Endothelial cell (in vitro differentiated cells): ENCODE measurements around the gene KANSL1L. TPM values are rescaled to one million over a fixed set of nuclear protein-coding genes. Genes with fewer than 3 reads are reported as not detected.

Experiments used
- DNase-seq: peaks from one replicate; pipeline ENCODE4 v3.0.0; 2021; ENCODE audit warnings: low spot score
- H3K27ac Mint-ChIP-seq: one replicate; pipeline ENCODE4 v1.8.0; 2021; ENCODE audit warnings: mixed read lengths, inconsistent platforms; ENCODE audit not compliant: unreplicated experiment
- H3K27me3 Mint-ChIP-seq: one replicate; pipeline ENCODE4 v1.8.0; 2021; ENCODE audit warnings: mild to moderate bottlenecking, moderate library complexity, mixed read lengths, inconsistent platforms; ENCODE audit not compliant: unreplicated experiment
- H3K36me3 Mint-ChIP-seq: one replicate; pipeline ENCODE4 v1.8.0; 2021; ENCODE audit warnings: mild to moderate bottlenecking, low read depth, mixed read lengths, inconsistent platforms; ENCODE audit not compliant: unreplicated experiment
- H3K4me1 Mint-ChIP-seq: one replicate; pipeline ENCODE4 v1.8.0; 2021; ENCODE audit warnings: mild to moderate bottlenecking, mixed read lengths, inconsistent platforms; ENCODE audit not compliant: unreplicated experiment
- H3K4me3 Mint-ChIP-seq: one replicate; pipeline ENCODE4 v1.8.0; 2021; ENCODE audit warnings: mild to moderate bottlenecking, mixed read lengths, inconsistent platforms; ENCODE audit not compliant: unreplicated experiment
- H3K9me3 Mint-ChIP-seq: one replicate; pipeline ENCODE4 v1.8.0; 2021; ENCODE audit warnings: mixed read lengths, inconsistent platforms; ENCODE audit not compliant: unreplicated experiment
- CTCF ChIP-seq: fragments of 200-600 bp; sonication (generic); IDR thresholded peaks from one replicate; pipeline ENCODE4 v1.5.0; 2021; ENCODE audit warnings: antibody characterized with exemption; ENCODE audit not compliant: unreplicated experiment
- total RNA-seq: library from RNA; stranded (reverse); fragmentation: NEBNext Ultra II Directional; extraction: Animal tissue kit (Norgen Biotek cat#: 25700); gene quantifications from one replicate; pipeline ENCODE4 v1.2.1, GENCODE V29; 2021; ENCODE audit not compliant: unreplicated experiment

The KANSL1L gene
- total RNA-seq, 1 donor from 2014 or later = 13.0 TPM

GRCh38 chr2:210162466-210163124 is 8.6 kb downstream of the KANSL1L start:
- Mint-ChIP-seq H3K27me3 (no peaks in the 10 kb centered on the region), H3K9me3 (no peaks in the 10 kb centered on the region), H3K27ac (no peak overlapping the region), H3K4me1 (peaks cover 6% of the 10 kb centered on the region), H3K4me3 (no peak overlapping the region), H3K36me3 (no peaks in the 10 kb centered on the region)
- DNase-seq = no peak
- no peak for TF ChIP-seq CTCF

- DNase-seq = no peak
- Mint-ChIP-seq H3K27ac (no peak overlapping the region), H3K9me3 (no peaks in the 10 kb centered on the region), H3K4me1 (peaks cover 6% of the 10 kb centered on the region), H3K27me3 (no peaks in the 10 kb centered on the region), H3K36me3 (no peaks in the 10 kb centered on the region), H3K4me3 (no peak overlapping the region)
- no peak for TF ChIP-seq CTCF
Measured at GRCh38 chr2:210159059-210159458, 12.2 kb downstream of the KANSL1L start.

- TF ChIP-seq CTCF = no peak
- H3K9me3 Mint-ChIP-seq = no peaks in the 10 kb centered on the region
- DNase-seq = no peak
- no peaks in the 10 kb centered on the region for H3K36me3 Mint-ChIP-seq
- H3K4me3 Mint-ChIP-seq = no peak overlapping the region
- no peak overlapping the region for H3K27ac Mint-ChIP-seq
- H3K27me3 Mint-ChIP-seq = no peaks in the 10 kb centered on the region
- H3K4me1 Mint-ChIP-seq = peaks cover 6% of the 10 kb centered on the region
Measured at GRCh38 chr2:210158236-210158635, 13.0 kb downstream of the KANSL1L start.

- Mint-ChIP-seq H3K4me3 (no peak overlapping the region), H3K27ac (no peak overlapping the region), H3K9me3 (no peaks in the 10 kb centered on the region), H3K4me1 (peaks cover 4% of the 10 kb centered on the region), H3K36me3 (no peaks in the 10 kb centered on the region), H3K27me3 (no peaks in the 10 kb centered on the region)
- no peak for DNase-seq
- TF ChIP-seq CTCF = no peak
Measured at GRCh38 chr2:210157526-210157925, 13.7 kb downstream of the KANSL1L start.

GRCh38 chr2:210147614-210148013 is 23.6 kb downstream of the KANSL1L start:
- no peak for DNase-seq
- Mint-ChIP-seq H3K9me3 (no peaks in the 10 kb centered on the region), H3K27ac (no peak overlapping the region), H3K4me3 (no peak overlapping the region), H3K4me1 (peaks cover 4% of the 10 kb centered on the region), H3K27me3 (no peaks in the 10 kb centered on the region), H3K36me3 (peaks cover 16% of the 10 kb centered on the region)
- TF ChIP-seq CTCF = no peak
